HG03066 (cell line): ENCODE results near the gene HLA-DPA1.
"Not testable (repeated sequence)": the region's sequence is repeated elsewhere in the genome, so short reads cannot be mapped to it uniquely, and the experiment has no call there.

ENCODE experiments used
- ATAC-seq: cut with Tn5 transposase; IDR thresholded peaks from one replicate; pipeline ENCODE4 v1.9.1; 2021; ENCODE audit warnings: low read depth; ENCODE audit not compliant: unreplicated experiment

HLA-DPA1 gene

DNA sequence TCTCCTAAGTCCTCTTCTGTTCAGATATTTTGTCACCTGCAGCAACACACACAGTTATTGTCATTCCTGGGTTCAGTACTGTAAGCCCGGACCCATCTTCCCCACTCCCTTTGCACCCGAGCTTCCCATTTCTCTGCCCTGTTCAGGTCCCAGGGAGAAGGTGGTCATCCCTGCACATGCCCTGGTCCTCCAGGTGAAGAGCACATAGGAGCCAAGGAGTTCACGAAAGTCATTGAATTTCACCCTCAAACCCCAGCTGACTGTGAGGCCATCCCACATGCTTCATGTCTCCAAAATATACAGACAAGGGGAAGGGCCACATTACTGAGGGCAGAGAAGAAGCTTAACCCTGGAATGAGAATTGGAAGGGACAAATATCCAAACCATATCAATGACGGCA lies 8.1 kb downstream of the HLA-DPA1 start:
- no peak for ATAC-seq

DNA sequence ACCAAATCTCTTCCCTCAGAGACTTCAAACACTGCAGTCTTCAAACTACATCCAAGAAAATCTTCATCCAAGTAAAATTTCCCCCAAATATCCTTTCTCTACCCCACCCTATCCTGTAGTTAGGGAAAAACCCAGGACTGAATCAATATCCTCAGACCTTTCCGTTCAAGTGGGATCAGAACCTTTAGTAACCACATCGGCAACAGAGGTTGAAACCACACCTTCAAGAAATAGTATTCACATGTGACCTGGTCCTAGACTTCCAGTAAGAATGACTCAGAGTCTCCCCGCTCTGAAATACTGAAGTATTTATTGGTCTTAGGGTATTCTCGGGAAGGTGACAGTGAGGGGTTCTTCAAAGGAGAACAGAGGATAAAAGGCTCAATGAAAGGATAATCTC lies 8.7 kb downstream of the HLA-DPA1 start:
- no peak for ATAC-seq

DNA sequence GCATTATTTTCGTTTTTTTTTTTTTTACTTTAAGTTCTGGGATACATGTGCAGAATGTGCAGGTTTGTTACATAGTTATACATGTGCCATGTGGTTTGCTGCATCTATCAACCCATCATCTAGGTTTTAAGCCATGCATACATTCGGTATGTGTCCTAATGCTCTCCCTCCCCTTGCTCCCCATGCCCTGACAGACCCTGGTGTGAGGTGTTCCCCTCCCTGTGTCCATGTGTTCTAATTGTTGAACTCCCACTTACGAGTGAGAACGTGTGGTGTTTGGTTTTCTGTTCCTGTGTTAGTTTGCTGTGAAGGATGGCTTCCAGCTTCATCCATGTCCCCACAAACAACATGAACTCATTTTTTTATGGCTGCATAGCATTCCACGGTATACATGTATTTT lies 10.0 kb downstream of the HLA-DPA1 start:
- not testable (repeated sequence) for ATAC-seq

DNA sequence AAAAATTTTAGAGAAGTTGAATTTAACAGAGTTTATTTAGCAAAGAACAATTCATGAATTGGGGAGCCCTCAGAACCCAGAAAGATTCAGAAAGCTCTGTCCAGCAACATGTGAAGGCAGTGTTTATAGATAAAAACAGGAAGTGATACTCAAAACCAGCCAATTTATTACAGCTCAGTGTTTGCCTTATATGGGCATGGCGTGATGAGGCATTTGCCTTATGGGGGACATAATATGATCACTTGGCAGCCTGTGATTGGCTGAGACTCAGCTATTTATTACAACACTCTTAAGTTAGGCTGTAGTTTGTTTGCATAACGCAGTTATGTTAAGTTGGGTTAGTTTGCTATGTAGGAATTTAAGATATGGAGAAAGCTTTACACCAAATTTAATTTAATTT lies 11.5 kb downstream of the HLA-DPA1 start:
- ATAC-seq, result no peak

DNA sequence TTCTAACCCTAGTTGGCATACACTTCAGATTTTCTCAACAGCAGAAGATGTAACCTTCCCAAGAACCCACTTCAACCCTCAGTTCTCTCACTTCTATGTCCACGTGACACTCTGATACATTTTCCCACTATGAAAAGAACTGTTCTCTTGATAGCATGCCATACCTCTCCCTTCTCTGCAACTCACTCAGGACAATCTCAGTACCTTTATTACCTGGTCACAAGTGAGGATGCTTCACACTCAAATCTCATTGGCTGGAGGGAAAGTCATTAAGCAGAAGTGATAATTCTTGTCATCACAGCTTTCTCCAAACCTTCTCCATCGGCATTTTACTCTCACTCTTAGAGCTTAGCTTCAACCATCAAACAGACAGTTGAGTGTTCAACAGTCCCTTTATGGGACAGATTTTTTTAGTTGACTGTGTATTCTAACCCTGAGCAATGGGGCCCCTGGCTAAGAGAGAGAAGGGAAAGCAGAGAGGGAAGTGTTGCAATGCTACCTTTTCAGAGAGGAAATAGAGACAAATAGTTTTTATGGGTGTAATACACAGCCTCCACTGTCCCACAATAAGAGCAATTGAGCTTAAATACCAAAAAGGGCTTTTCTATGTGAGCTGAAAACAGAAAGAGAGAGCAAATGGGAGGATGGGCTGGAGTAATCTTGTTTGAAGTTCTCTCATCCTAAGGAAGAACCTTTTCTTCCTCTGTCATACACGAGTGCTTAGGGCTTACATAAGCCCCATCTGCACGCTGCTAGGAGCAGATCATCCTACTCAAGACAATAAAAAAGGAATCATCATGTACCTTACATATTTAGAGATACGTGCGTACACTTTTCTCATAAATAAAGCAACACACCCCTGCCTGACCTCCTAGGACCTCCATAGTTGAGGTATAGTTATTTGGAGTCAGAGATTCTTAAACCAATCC lies 16.0 kb downstream of the HLA-DPA1 start:
- ATAC-seq, result no peak

DNA sequence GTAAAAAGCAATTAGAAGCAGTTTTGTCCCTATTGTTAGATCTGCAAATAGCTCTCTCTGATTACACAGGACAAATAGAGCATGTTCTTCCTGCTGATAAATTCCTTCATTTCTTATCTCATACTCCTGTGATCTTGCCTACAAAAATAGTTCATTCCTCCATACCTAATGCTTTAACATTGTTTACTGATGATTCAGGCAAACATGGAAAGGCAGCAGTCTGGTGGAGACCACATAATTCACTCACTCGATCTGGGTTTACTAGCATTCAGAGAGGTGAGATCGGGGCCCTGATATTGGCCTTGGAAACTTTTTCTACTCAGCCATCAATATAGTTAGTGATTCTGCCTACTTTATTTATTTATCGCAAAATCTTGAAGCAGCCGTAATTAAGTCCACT lies 20.2 kb downstream of the HLA-DPA1 start:
- no peak for ATAC-seq

DNA sequence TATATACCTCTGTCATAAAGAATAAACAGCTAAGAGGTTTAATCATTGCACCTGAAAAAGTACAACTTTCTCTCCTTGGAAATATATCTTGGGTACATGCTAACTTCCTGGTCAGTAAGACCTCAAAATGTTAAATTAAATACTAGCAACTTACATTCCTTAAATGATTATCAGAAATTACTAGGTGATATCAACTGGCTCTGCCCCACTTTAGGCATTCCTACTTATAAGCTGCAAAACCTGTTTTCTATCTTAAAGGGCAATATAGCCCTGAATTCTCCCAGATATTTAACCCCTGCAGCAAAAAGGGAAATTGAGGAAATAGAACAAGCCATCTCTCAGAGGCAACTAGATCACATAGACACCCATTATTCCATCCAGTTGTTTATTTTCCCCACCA lies 20.8 kb downstream of the HLA-DPA1 start:
- ATAC-seq, result no peak

DNA sequence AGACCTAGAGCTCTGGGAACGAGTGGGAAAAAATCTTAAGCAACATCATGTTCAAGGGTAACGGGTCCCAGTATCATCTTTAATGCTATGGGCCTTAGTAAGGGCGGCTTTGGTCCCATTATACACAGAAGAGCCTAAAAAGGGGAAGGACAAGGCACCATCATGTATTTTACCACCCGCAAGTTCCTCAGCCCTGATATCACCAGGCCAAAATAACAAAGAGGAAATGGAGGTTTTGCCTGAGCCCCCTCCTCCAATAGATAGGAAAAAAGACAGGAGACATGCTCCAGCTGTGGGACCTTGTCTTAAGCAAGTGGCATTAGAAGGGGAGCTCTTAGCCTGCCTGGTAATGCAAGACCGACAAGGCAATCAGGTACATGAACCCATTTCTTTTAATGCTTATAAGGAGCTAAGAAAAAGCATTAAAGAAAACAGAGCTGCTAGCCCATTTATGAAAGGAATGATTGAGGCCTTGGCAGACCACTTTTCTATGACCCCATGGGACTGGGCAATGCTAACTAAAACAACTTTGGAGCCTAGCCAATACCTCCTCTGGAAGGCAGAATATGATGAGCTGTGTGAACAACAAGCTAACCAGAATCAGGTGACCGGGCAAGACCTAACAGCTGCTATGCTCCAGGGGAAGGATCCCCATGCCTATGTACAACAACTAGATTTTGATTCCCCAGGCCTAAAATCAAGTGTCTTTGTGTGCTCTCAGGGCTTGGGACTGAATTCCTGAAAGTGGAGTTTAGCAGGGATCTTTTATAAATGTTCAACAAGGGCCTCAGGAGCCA lies 23.2 kb downstream of the HLA-DPA1 start:
- ATAC-seq, result no peak

DNA sequence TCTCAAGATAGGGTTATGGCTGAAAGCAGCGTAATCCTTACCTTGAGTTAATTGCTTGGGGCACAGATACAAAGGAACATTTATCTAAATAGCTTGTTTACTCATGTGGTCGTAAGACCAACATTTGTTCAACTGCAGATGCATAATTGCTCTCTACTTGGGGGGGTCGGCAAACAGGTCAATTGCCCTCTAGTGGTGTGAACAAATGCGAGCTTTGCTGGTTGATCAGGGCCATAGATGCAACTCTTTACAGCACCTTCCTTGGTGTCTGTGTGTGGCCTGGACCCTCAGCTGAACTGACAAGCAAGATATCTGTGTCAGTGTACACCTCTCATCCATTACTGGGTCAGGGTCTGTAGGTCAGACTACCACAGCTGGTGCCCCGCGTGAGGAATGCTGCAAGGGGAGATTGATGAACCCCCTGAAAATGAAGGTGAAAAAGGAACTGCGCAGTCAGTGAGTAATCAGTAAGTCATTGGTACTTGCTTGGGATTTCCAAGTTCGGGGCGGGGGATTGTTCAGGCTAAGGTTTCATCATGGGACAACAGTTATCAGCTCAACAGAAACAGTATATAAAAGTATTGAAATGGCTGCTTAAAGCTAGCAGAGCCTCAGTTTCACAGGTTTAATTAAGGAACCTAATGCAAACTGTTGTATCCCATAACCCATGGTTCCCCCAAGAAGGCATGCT lies 24.0 kb downstream of the HLA-DPA1 start:
- ATAC-seq, result no peak

DNA sequence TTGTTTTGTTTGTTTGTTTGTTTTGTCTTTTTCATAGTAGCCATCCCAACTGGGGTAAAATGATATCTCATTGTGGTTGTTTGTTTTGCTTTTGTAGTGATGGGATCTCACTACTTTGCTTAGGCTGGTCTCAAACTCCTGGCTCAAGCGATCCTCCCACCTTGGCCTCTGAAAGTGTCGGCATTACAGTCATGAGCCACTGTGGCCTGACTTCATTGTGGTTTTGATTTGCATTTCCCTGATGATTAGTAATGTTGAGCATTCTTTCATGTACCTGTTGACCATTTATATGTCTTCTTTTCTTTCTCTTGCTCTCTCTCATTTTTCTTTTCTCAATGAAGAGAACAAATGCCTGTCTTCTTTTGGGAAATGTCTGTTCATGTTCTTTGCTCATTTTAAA lies 33.3 kb downstream of the HLA-DPA1 start:
- ATAC-seq, result no peak

DNA sequence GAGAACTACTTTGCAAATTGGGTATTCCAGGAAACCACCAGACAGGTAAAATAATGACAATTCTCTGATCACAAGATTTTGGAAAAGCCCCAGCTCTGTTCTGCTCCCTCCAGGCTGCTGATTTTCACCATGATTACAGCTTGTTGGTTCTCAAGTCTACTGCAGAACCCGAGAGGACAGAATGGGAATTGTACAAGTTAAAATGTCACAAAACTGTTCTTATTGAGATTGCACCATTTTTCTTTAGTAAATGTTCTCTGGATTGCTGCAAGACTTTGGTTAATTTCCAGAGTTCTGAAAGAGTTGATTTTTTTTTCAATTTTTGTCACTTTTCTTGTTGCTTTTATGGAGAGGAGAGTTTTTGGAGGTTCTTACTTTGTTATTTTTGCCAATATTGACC lies 36.9 kb downstream of the HLA-DPA1 start:
- ATAC-seq, result no peak

DNA sequence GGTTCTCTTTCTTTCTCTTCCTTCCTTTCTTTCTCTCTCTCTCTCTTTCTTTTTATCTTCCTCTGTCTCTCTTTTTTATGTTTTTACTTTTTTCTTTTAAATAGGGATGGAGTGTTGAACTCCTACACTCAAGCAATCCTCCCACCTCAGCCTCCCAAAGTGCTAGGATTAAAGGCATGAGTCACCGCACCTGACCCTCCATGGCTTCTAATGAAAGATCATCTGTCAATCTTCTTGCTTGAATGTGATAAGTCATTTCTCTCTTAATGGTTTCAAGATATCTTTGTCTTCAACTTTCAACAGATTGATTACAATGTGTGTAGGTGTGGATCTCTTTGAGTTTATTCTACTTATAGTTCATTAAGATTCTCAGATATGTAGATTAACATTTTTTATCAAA lies 38.9 kb downstream of the HLA-DPA1 start:
- no peak for ATAC-seq

DNA sequence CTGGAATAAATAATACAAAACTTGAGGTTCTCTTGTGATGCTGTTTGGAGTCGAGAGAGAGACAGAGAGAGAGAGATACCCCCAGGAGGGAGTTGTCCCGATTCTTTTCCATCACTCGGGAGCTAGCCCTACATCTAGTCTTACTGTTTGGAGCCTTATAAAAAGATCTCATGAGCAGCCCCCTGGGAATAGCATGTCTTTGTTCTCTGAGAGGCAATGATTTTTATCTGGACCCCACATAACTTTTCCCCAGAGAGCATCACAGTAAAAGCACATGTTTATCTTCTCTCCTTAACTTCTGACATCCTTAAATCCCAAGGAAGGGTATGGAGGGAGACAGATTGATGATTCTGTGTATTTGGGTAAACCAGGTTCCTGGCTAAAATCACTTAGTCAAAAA lies 43.2 kb downstream of the HLA-DPA1 start:
- ATAC-seq, result no peak

DNA sequence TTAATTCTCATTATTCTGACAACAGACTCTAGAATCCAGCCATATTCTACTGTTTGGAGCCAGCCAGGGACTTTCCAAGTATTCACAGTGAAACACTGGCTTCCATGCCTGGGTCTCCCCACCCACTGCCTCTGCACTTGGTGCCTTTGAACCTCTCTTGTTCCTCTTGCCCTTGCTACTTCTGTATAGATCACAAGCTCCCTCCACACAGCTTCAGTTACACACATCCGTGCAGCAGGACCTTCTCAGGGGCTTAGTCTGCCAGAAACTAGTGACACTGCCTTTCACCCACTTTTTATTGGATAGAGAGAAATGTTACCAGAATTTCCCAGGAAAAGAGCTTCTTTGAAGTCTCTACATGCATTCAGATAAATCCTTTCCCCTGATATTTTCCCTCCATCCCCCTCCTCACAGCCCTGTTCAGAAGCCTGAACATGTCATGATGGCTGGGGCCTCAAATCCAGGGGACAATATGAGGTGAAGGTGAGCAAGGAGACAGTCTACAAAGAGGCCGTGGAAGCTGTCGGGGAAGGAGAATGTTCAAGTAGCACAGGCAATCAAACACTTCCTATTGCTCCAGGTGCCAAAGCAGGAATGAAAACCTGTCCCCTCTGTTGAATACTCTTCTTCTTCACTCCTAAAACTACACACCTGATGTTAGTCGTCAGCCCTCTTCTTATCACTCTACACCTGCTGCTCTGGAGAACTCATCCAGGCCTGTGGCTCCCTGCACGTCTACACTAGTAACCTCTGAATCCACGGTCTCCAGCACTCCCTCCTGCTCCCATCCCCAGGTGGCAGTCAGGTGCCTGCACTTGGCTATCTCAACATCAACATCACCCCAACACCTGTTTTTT lies 43.9 kb downstream of the HLA-DPA1 start:
- ATAC-seq, result peak; percentile 53

DNA sequence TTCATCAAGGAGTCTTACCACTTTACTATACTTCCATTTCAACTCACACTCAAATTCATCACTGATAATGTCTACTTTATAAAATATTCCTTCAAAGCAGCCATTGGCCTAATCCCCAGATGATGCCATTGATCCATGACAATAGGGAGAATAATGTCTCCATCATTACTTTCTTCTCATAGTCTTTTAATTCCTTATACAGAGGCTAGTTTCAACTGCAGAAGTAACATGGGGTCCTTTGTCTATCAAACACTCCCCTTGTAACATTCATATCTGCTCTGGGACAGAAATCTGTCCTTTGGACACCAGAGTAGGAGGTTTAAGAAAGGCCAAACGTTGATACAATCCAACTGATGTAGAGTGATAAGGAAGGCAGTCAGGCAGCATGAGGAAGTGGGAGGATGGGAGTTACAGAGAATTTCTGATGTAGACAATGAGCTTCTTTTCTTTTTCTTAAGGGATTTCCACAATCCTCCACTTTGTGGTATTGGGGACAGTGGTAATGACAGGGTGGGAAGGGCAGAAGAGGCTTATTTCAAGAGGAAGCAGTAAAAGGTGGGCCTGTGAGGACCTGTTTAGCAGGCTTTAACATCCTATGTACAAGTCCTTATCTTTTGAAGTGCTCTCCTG lies 45.1 kb downstream of the HLA-DPA1 start:
- no peak for ATAC-seq

DNA sequence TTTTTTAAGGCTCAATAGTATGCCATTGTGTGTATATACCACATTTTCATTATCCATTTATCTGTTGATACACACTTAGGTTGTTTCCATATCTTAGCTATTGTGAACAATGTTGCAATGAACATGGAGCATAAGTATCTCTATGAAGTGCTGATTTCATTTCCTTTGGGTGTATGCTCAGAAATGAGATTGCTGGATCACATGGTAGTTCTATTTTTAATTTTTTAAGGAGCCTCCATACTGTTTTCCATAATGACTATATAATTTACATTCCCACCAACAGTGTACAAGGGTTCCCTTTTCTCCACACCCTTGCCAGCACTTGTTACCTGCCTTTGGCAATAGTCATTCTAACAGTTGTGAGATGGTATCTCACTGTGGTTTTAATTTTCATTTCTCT lies 48.9 kb downstream of the HLA-DPA1 start:
- no peak for ATAC-seq

DNA sequence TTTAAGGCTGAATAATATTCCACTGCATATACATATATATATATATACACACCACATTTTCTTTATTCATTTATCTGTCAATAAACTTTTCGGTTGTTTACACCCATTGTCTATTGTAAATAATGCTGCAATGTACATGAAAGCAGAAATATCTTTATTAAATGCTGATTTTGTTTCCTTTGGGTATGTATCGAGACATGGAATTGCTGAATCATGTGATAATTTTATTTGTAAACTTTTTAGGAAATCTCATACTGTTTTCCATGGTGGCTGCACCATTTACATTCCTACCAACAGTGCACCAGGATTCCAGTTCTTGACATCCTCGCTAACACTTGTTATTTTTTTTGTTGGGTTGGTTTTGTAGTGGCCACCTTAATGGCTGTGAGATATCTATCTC lies 49.9 kb downstream of the HLA-DPA1 start:
- ATAC-seq, result no peak

DNA sequence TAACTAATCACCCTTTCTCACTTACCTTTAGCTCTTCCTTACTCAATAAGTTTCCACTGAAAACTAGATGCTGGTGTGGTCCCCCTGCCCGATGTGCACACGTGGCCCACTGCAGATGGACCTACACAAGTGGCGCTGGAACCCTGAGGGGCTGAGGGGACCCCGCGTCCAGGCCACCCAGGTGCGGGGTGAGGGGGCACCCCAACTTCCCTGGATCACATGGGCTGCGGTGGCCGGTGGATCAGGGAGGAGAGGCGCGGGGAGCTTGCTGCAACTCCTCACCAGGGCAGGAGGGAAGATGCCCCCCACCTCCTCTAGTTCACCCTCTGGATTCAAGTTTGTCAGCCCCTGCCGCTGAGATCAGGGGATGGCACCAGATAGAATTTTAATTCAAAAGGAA lies 51.5 kb downstream of the HLA-DPA1 start:
- ATAC-seq, result no peak

DNA sequence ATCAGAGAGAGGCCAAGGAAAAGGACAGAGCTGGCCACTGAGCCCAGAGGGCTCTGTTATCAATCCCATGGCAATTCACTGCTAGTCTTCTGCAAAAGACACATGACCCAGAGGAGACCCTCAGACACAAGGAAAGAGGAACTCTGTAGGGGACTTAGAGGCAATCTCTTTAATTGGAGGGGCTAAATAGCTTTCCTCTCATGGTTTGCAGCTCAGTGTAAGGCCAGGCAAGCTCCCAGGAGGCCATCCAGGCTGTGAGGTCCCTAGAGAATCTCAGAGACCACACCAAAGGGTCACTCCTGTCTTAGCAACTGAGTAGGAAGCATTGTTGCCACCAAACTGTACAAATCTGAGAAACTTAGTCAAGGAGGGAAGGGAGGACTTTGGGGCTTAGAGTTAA lies 54.1 kb downstream of the HLA-DPA1 start:
- no peak for ATAC-seq

DNA sequence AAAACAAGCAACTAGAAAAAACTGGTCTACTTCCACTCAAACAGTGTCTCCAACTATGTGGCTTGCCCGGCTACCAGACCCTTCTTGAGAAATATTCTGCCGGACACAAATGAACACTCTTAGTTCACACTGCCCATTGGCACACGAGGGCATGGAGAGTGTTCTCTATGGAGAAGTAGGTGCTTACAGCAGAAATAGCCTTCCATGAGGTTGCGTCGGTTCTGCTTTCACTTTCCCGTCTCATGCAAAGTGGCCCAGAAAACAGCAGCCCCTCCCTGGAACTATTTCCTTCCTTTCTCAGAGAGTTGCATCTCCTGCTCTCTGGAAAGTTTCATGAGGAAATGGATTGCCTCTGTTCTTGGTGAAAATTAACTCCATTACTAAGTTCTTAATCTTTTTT lies 54.5 kb downstream of the HLA-DPA1 start:
- peak; percentile 73 for ATAC-seq
